Body of pancreas (tissue), 4 donors: Measurements from ENCODE around the gene STEAP2.

Experiments used
- POLR2A ChIP-seq, 3 donors: fragments of 450-650 bp; IDR thresholded peaks; one replicate each; pipeline ENCODE4 v1.6.1; 2016; ENCODE audit warnings: antibody characterized with exemption in 3 of 3, mild to moderate bottlenecking in 2 of 3
- TF ChIP-seq, protein P1 (sequence below), 7 experiments: fragments of 450-650 bp in 4 of 7; fragments of 200-600 bp in 3 of 7; sonication (generic) in 3 of 7; IDR thresholded peaks; one replicate each; pipeline ENCODE4 v1.5.1; 2016 to 2019; ENCODE audit warnings: antibody characterized with exemption in 7 of 7

DNA sequence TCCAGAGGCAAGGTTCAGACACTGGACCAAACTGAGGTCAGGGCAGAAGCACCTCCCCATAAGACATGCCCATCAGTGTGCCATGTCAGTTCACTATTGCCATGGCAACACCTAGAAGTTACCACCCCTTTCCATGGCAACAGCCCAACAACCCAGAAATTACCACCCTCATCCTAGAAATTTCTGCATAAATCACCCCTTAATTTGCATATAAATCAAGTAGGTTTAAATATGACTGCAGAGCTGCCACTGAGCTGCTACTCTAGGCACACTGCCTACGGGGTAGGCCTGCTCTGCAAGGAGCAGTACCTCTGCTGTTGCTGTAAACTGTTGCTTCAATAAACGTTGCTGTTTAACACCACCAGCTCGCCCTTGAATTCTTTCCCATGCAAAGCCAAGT is 12.7 kb downstream of the STEAP2 start:
- TF ChIP-seq, protein P1, sequence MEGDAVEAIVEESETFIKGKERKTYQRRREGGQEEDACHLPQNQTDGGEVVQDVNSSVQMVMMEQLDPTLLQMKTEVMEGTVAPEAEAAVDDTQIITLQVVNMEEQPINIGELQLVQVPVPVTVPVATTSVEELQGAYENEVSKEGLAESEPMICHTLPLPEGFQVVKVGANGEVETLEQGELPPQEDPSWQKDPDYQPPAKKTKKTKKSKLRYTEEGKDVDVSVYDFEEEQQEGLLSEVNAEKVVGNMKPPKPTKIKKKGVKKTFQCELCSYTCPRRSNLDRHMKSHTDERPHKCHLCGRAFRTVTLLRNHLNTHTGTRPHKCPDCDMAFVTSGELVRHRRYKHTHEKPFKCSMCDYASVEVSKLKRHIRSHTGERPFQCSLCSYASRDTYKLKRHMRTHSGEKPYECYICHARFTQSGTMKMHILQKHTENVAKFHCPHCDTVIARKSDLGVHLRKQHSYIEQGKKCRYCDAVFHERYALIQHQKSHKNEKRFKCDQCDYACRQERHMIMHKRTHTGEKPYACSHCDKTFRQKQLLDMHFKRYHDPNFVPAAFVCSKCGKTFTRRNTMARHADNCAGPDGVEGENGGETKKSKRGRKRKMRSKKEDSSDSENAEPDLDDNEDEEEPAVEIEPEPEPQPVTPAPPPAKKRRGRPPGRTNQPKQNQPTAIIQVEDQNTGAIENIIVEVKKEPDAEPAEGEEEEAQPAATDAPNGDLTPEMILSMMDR (IDR thresholded peaks at IDR 0.05), result no peak
- TF ChIP-seq POLR2A (IDR thresholded peaks at IDR 0.05), result no peak
